ENCODE results near the gene CLEC17A. TPM values are rescaled to one million over a fixed set of nuclear protein-coding genes. Genes with fewer than 3 reads are reported as not detected.
A peak's percentile ranks its signal among the peaks of the same experiment; 100 is the strongest.
"Not testable (repeated sequence)": the region's sequence is repeated elsewhere in the genome, so short reads cannot be mapped to it uniquely, and the experiment has no call there.

CLEC17A gene
- total RNA-seq, 2 donors from 2014 or later, result 0.34 to 2.4 TPM

DNA sequence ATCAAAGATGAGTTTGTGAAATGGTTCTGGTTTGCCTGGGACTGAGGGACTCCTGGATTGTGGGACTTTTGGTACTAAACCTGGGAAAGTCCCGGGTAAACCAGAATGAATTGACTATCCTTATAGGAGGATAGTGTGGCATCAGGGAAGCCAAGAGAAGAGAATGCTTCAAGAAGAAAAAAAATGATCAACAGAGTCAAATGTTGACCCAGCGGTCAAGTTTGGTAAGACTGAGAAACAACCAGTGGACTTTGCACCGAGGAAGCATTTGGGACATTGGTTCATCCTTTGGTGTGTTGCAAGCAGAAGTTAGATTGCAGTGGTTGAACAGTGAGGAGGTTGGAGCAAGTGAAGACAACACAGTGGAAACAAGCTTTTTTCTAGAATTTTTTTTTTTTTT, 33.5 kb downstream of the CLEC17A start:
- no peak for DNase-seq
- no peak overlapping the region for H3K27ac Mint-ChIP-seq
- peaks cover 3% of the 10 kb centered on the region for H3K36me3 Mint-ChIP-seq (ENCODE audit: low read depth)
- H3K4me1 Mint-ChIP-seq, result peaks cover 4% of the 10 kb centered on the region
- no peak for ATAC-seq
- H3K27me3 Mint-ChIP-seq, result peaks cover 4% of the 10 kb centered on the region
- no peak overlapping the region for H3K4me3 Mint-ChIP-seq
- H3K9me3 ChIP-seq (ENCODE audit: control insufficient read depth, low read length, poor library complexity, severe bottlenecking), result peaks cover 5% of the 10 kb centered on the region

- Mint-ChIP-seq H3K36me3 (ENCODE audit: low read depth) (peaks cover 3% of the 10 kb centered on the region), H3K27ac (no peak overlapping the region), H3K4me1 (peaks cover 2% of the 10 kb centered on the region), H3K27me3 (peaks cover 4% of the 10 kb centered on the region), H3K4me3 (no peak overlapping the region)
- DNase-seq, result no peak
- H3K9me3 ChIP-seq (ENCODE audit: control insufficient read depth, low read length, poor library complexity, severe bottlenecking), result peaks cover 5% of the 10 kb centered on the region
- ATAC-seq, result no peak
Observed at GRCh38 chr19:14619404-14619803, 36.5 kb downstream of the CLEC17A start.

DNA sequence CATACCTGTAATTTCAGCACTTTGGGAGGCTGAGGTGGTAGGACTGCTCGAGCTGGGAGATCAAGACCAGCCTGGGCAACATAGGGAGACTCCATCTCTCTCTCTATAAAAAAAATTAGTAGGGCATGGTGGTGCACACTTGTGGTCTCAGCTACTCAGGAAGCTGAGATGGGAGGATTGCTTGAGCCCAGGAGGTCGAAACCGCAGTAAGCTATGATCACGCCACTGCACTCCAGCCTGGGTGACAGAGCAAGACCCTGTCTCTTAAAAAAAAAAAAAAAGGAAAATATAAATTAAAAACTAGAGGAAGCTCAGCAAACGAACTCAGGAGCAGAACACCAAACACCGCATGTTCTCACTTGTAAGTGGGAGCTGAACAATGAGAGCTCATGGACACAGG, 41.6 kb downstream of the CLEC17A start:
- not testable (repeated sequence) for H3K9me3 ChIP-seq (ENCODE audit: control insufficient read depth, low read length, poor library complexity, severe bottlenecking); H3K4me3 Mint-ChIP-seq; H3K27ac Mint-ChIP-seq; H3K27me3 Mint-ChIP-seq; ATAC-seq; DNase-seq; H3K4me1 Mint-ChIP-seq; H3K36me3 Mint-ChIP-seq (ENCODE audit: low read depth)

- Mint-ChIP-seq H3K27me3 (no peaks in the 10 kb centered on the region), H3K36me3 (ENCODE audit: low read depth) (no peaks in the 10 kb centered on the region), H3K27ac (peak overlapping the region; percentile 27), H3K4me3 (no peak overlapping the region), H3K4me1 (no peaks in the 10 kb centered on the region)
- DNase-seq (no peak), ATAC-seq (no peak)
- H3K9me3 ChIP-seq (ENCODE audit: control insufficient read depth, low read length, poor library complexity, severe bottlenecking), result no peaks in the 10 kb centered on the region
Observed at GRCh38 chr19:14629557-14629956, 46.7 kb downstream of the CLEC17A start.

- no peak for DNase-seq
Observed at GRCh38 chr19:14632286-14632685, 49.4 kb downstream of the CLEC17A start.

DNA sequence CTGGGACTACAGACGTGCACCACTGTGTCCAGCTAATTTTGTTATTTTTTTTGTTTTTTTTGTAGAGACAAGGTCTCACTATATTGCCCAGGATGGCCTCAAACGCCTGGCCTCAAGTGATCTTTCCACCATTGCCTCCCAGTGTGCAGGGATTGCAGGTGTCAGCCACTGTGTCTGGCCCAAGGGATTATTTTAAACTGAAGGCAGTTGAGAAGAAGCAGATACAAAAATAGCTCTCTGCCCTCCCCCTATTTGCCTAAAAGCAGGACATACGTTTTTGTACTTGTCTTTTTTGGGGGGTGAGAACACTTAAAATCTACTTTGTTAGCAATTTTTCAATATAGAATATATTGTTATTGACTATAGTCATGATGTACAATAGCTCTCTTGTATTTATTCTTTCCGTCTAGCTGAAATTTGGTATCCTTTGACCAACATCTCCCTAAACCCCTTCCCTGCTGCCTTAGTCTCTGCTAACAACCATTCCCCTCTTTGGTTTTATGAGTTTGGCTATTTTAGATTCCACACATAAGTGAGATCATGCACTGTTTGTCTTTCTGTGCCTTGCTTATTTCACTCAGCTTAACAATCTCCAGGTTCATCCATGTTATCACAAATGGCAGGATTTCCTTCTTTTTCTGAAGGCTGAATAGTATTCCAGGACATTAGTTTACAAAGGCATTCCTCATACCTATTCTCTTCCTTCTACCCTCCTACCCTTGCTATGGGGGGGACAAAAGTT, 56.8 kb downstream of the CLEC17A start:
- H3K4me1 Mint-ChIP-seq, result no peaks in the 10 kb centered on the region
- H3K9me3 ChIP-seq (ENCODE audit: control insufficient read depth, low read length, poor library complexity, severe bottlenecking), result no peaks in the 10 kb centered on the region
- H3K4me3 Mint-ChIP-seq, result no peak overlapping the region

More at GRCh38 chr19:14632286-14632685, 49.4 kb downstream of the CLEC17A start:
- H3K9me3 ChIP-seq (ENCODE audit: control insufficient read depth, low read length, poor library complexity, severe bottlenecking), result no peaks in the 10 kb centered on the region
- H3K36me3 Mint-ChIP-seq (ENCODE audit: low read depth), result no peaks in the 10 kb centered on the region
- no peaks in the 10 kb centered on the region for H3K4me1 Mint-ChIP-seq
- H3K4me3 Mint-ChIP-seq, result no peak overlapping the region
- no peaks in the 10 kb centered on the region for H3K27me3 Mint-ChIP-seq
- H3K27ac Mint-ChIP-seq, result no peak overlapping the region
- peak; percentile 52 for ATAC-seq

GRCh38 chr19:14648506-14648905, 65.6 kb downstream of the CLEC17A start:
- no peak for ATAC-seq
- no peaks in the 10 kb centered on the region for H3K9me3 ChIP-seq (ENCODE audit: control insufficient read depth, low read length, poor library complexity, severe bottlenecking)
- no peak for DNase-seq
- Mint-ChIP-seq H3K4me1 (no peaks in the 10 kb centered on the region), H3K4me3 (no peak overlapping the region), H3K36me3 (ENCODE audit: low read depth) (peaks cover 2% of the 10 kb centered on the region), H3K27me3 (no peaks in the 10 kb centered on the region), H3K27ac (no peak overlapping the region)

More for the DNA sequence above, 56.8 kb downstream of the CLEC17A start:
- Mint-ChIP-seq H3K27me3 (no peaks in the 10 kb centered on the region), H3K27ac (no peak overlapping the region), H3K36me3 (ENCODE audit: low read depth) (peaks cover 2% of the 10 kb centered on the region)
- ATAC-seq (no peak), DNase-seq (no peak)

GRCh38 chr19:14649020-14649419, 66.1 kb downstream of the CLEC17A start:
- ATAC-seq (no peak), DNase-seq (no peak)
- no peaks in the 10 kb centered on the region for H3K4me1 Mint-ChIP-seq
- H3K9me3 ChIP-seq (ENCODE audit: control insufficient read depth, low read length, poor library complexity, severe bottlenecking), result no peaks in the 10 kb centered on the region
- H3K27ac Mint-ChIP-seq, result no peak overlapping the region
- peaks cover 2% of the 10 kb centered on the region for H3K36me3 Mint-ChIP-seq (ENCODE audit: low read depth)
- no peak overlapping the region for H3K4me3 Mint-ChIP-seq
- H3K27me3 Mint-ChIP-seq, result no peaks in the 10 kb centered on the region

- Mint-ChIP-seq H3K4me3 (no peak overlapping the region), H3K36me3 (ENCODE audit: low read depth) (peaks cover 2% of the 10 kb centered on the region), H3K27ac (no peak overlapping the region), H3K4me1 (no peaks in the 10 kb centered on the region), H3K27me3 (no peaks in the 10 kb centered on the region)
- no peaks in the 10 kb centered on the region for H3K9me3 ChIP-seq (ENCODE audit: control insufficient read depth, low read length, poor library complexity, severe bottlenecking)
- DNase-seq (no peak), ATAC-seq (no peak)
Observed at GRCh38 chr19:14650161-14650560, 67.3 kb downstream of the CLEC17A start.

- no peak for ATAC-seq
- no peaks in the 10 kb centered on the region for H3K4me1 Mint-ChIP-seq
- H3K27me3 Mint-ChIP-seq, result no peaks in the 10 kb centered on the region
- no peaks in the 10 kb centered on the region for H3K9me3 ChIP-seq (ENCODE audit: control insufficient read depth, low read length, poor library complexity, severe bottlenecking)
- no peak overlapping the region for H3K27ac Mint-ChIP-seq
- H3K36me3 Mint-ChIP-seq (ENCODE audit: low read depth), result peaks cover under 1% of the 10 kb centered on the region
- H3K4me3 Mint-ChIP-seq, result no peak overlapping the region
- DNase-seq, result no peak
Observed at GRCh38 chr19:14654786-14655560, 72.1 kb downstream of the CLEC17A start.

DNA sequence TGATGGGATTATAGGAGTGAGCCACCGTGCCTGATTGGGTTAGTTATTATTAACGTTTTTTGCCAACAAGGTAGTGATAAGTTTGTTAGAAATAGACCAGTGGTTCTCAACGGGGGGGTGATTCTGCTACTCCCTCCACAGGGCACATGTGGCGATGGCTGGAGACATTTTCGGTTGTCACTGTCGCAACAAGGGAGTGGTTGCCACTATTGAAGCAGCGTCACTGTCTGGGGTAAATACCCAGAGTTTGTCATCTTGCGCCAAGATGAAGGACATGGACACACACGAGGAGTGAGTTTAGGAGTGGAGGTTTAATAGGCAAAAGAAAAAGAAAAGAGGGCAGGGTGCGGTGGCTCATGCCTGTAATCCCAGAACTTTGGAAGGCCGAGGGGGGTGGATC, 72.8 kb downstream of the CLEC17A start:
- H3K4me3 Mint-ChIP-seq, result no peak overlapping the region
- DNase-seq (no peak), ATAC-seq (no peak)
- H3K27ac Mint-ChIP-seq, result no peak overlapping the region
- H3K4me1 Mint-ChIP-seq, result no peaks in the 10 kb centered on the region
- no peaks in the 10 kb centered on the region for H3K9me3 ChIP-seq (ENCODE audit: control insufficient read depth, low read length, poor library complexity, severe bottlenecking)
- H3K36me3 Mint-ChIP-seq (ENCODE audit: low read depth), result no peaks in the 10 kb centered on the region
- H3K27me3 Mint-ChIP-seq, result no peaks in the 10 kb centered on the region

GRCh38 chr19:14659874-14660489, 77.1 kb downstream of the CLEC17A start:
- Mint-ChIP-seq H3K36me3 (ENCODE audit: low read depth) (peaks cover 3% of the 10 kb centered on the region), H3K27me3 (peaks cover 9% of the 10 kb centered on the region), H3K4me3 (no peak overlapping the region), H3K27ac (no peak overlapping the region), H3K4me1 (peaks cover 5% of the 10 kb centered on the region)
- DNase-seq, result no peak
- H3K9me3 ChIP-seq (ENCODE audit: control insufficient read depth, low read length, poor library complexity, severe bottlenecking), result no peaks in the 10 kb centered on the region
- no peak for ATAC-seq

- Mint-ChIP-seq H3K36me3 (ENCODE audit: low read depth) (peaks cover 3% of the 10 kb centered on the region), H3K27ac (no peak overlapping the region), H3K27me3 (peaks cover 9% of the 10 kb centered on the region), H3K4me3 (no peak overlapping the region), H3K4me1 (peaks cover 5% of the 10 kb centered on the region)
- ATAC-seq (no peak), DNase-seq (no peak)
- no peaks in the 10 kb centered on the region for H3K9me3 ChIP-seq (ENCODE audit: control insufficient read depth, low read length, poor library complexity, severe bottlenecking)
Observed at GRCh38 chr19:14661372-14661924, 78.6 kb downstream of the CLEC17A start.
